Neural progenitor cell (in vitro differentiated cells): ENCODE results near the gene ALAS1. TPM values are rescaled to one million over a fixed set of nuclear protein-coding genes. Genes with fewer than 3 reads are reported as not detected.

Experiments
- DNase-seq: peaks from one replicate; pipeline ENCODE4 v3.0.0-alpha.2; 2016; ENCODE audit warnings: low spot score
- H2AFZ ChIP-seq: fragments of 200-600 bp; sonication (generic); replicated peaks from 2 replicates; pipeline ENCODE4 v1.6.1; 2016; ENCODE audit warnings: antibody characterized with exemption
- H3F3A ChIP-seq: fragments of 200-600 bp; sonication (generic); 2 replicates; pipeline ENCODE4 v1.6.1; 2016; ENCODE audit warnings: antibody characterized with exemption, low read depth
- H3K27ac ChIP-seq: fragments of 200-600 bp; sonication (generic); 2 replicates; pipeline ENCODE4 v1.5.1; 2016; ENCODE audit warnings: mild to moderate bottlenecking
- H3K27me3 ChIP-seq: fragments of 200-600 bp; sonication (generic); 2 replicates; pipeline ENCODE4 v1.6.1; 2016; ENCODE audit warnings: mild to moderate bottlenecking, moderate library complexity
- H3K36me3 ChIP-seq: fragments of 200-600 bp; sonication (generic); 2 replicates; pipeline ENCODE4 v1.5.1; 2016
- H3K4me1 ChIP-seq: fragments of 200-600 bp; sonication (generic); 2 replicates; pipeline ENCODE4 v1.6.1; 2016; ENCODE audit warnings: mixed run types
- H3K4me2 ChIP-seq: fragments of 200-600 bp; sonication (generic); 2 replicates; pipeline ENCODE4 v1.6.1; 2016
- H3K4me3 ChIP-seq: fragments of 200-600 bp; sonication (generic); 2 replicates; pipeline ENCODE4 v1.5.1; 2016
- H3K79me2 ChIP-seq: fragments of 200-600 bp; sonication (generic); 2 replicates; pipeline ENCODE4 v1.6.1; 2016; ENCODE audit warnings: low read depth
- H3K9ac ChIP-seq: fragments of 200-600 bp; sonication (generic); 2 replicates; pipeline ENCODE4 v1.6.1; 2016
- H3K9me3 ChIP-seq: fragments of 200-600 bp; sonication (generic); 2 replicates; pipeline ENCODE4 v1.5.1; 2016; ENCODE audit warnings: low read depth
- H4K20me1 ChIP-seq: fragments of 200-600 bp; sonication (generic); 2 replicates; pipeline ENCODE4 v1.6.1; 2016; ENCODE audit warnings: low read depth
- H3K27ac Mint-ChIP-seq: 3 replicates; pipeline ENCODE4 v1.8.0; 2021; ENCODE audit warnings: mixed read lengths
- H3K27me3 Mint-ChIP-seq: 2 replicates; pipeline ENCODE4 v1.8.0; 2022; ENCODE audit warnings: low read depth, mild to moderate bottlenecking, inconsistent platforms, moderate library complexity, mixed read lengths; ENCODE audit not compliant: insufficient read depth
- H3K36me3 Mint-ChIP-seq: 3 replicates; pipeline ENCODE4 v1.8.0; 2021; ENCODE audit warnings: mixed read lengths
- H3K4me1 Mint-ChIP-seq: 3 replicates; pipeline ENCODE4 v1.8.0; 2021; ENCODE audit warnings: mixed read lengths
- H3K4me3 Mint-ChIP-seq: 3 replicates; pipeline ENCODE4 v1.8.0; 2021; ENCODE audit warnings: mild to moderate bottlenecking, moderate library complexity, mixed read lengths
- H3K9me3 Mint-ChIP-seq: 3 replicates; pipeline ENCODE4 v1.8.0; 2020; ENCODE audit warnings: mixed read lengths
- CTCF ChIP-seq: fragments of 200-600 bp; sonication (generic); IDR thresholded peaks from 2 replicates; pipeline ENCODE4 v1.5.1; 2017; ENCODE audit warnings: antibody characterized with exemption, mild to moderate bottlenecking
- EZH2 ChIP-seq: fragments of 200-600 bp; sonication (generic); IDR thresholded peaks from 2 replicates; pipeline ENCODE4 v1.6.1; 2017; ENCODE audit warnings: antibody characterized with exemption, mild to moderate bottlenecking, moderate library complexity
- EZH2phosphoT487 ChIP-seq: fragments of 200-600 bp; sonication (generic); IDR thresholded peaks from 2 replicates; pipeline ENCODE4 v1.6.1; 2017; ENCODE audit warnings: antibody characterized with exemption
- total RNA-seq: library from RNA; depleted of rRNA; stranded (reverse); fragments of >200 nt; gene quantifications from 2 replicates; pipeline ENCODE4 v1.2.3, GENCODE V29; 2015; ENCODE audit warnings: low replicate concordance

The ALAS1 gene
- total RNA-seq, 1 donor from 2014 or later = 35.0 TPM

GRCh38 chr3:52217409-52217805 is 19.4 kb downstream of the ALAS1 start:
- Histone ChIP-seq H4K20me1 (no peaks in the 10 kb centered on the region), H3K9me3 (no peaks in the 10 kb centered on the region), H3K27ac (no peak overlapping the region), H3K4me1 (peaks cover 3% of the 10 kb centered on the region), H3K9ac (no peak overlapping the region), H3K27me3 (no peaks in the 10 kb centered on the region), H2AFZ (no peak overlapping the region), H3K4me2 (no peak overlapping the region), H3K4me3 (no peak overlapping the region), H3K79me2 (no peaks in the 10 kb centered on the region), H3K36me3 (no peaks in the 10 kb centered on the region), H3F3A (no peaks in the 10 kb centered on the region)
- Mint-ChIP-seq H3K9me3 (no peaks in the 10 kb centered on the region), H3K27ac (no peak overlapping the region), H3K4me3 (no peak overlapping the region), H3K27me3 (peaks cover 3% of the 10 kb centered on the region), H3K36me3 (peaks cover 22% of the 10 kb centered on the region), H3K4me1 (peaks cover 2% of the 10 kb centered on the region)
- DNase-seq = no peak
- TF ChIP-seq CTCF = no peak
- no peak for TF ChIP-seq EZH2phosphoT487
- TF ChIP-seq EZH2 = no peak

DNA sequence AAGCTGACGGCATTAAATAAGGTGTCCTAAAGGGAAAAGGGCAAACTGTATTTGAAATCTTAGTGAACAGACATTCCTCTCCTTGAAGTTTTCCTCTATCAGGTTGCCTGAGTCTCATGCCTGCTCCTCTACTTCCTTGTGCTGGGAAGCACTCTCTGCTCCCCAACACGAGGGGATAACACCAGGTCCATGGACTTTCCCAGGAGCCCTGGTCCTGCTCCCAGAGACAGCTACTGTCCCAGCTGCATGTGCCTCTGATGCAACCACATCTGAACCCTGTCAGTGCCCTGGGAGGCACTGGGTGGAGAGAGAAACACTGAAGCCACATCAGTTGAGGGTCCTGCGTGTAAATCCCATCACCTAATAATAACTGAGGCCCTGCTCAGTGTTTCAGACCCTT is 20.1 kb downstream of the ALAS1 start:
- Histone ChIP-seq H3K4me3 (no peak overlapping the region), H2AFZ (no peak overlapping the region), H3K9ac (no peak overlapping the region), H3K79me2 (no peaks in the 10 kb centered on the region), H3K4me1 (peaks cover 3% of the 10 kb centered on the region), H3K9me3 (no peaks in the 10 kb centered on the region), H3K36me3 (no peaks in the 10 kb centered on the region), H3F3A (no peaks in the 10 kb centered on the region), H3K27ac (no peak overlapping the region), H4K20me1 (no peaks in the 10 kb centered on the region), H3K27me3 (no peaks in the 10 kb centered on the region), H3K4me2 (no peak overlapping the region)
- Mint-ChIP-seq H3K27ac (no peak overlapping the region), H3K4me3 (no peak overlapping the region), H3K4me1 (peaks cover 2% of the 10 kb centered on the region), H3K36me3 (peaks cover 18% of the 10 kb centered on the region), H3K9me3 (no peaks in the 10 kb centered on the region), H3K27me3 (peaks cover 3% of the 10 kb centered on the region)
- TF ChIP-seq EZH2 (no peak), CTCF (no peak), EZH2phosphoT487 (no peak)
- no peak for DNase-seq

- Mint-ChIP-seq H3K4me1 (peaks cover 2% of the 10 kb centered on the region), H3K27ac (no peak overlapping the region), H3K27me3 (peaks cover 3% of the 10 kb centered on the region), H3K9me3 (no peaks in the 10 kb centered on the region), H3K4me3 (no peak overlapping the region), H3K36me3 (peaks cover 16% of the 10 kb centered on the region)
- DNase-seq = no peak
- Histone ChIP-seq H4K20me1 (no peaks in the 10 kb centered on the region), H2AFZ (no peak overlapping the region), H3K9ac (no peak overlapping the region), H3K4me3 (no peak overlapping the region), H3K9me3 (no peaks in the 10 kb centered on the region), H3K27ac (no peak overlapping the region), H3F3A (no peaks in the 10 kb centered on the region), H3K27me3 (no peaks in the 10 kb centered on the region), H3K36me3 (no peaks in the 10 kb centered on the region), H3K4me1 (peaks cover 3% of the 10 kb centered on the region), H3K79me2 (no peaks in the 10 kb centered on the region), H3K4me2 (no peak overlapping the region)
- TF ChIP-seq CTCF (no peak), EZH2 (no peak), EZH2phosphoT487 (no peak)
Measured at GRCh38 chr3:52218454-52218853, 20.5 kb downstream of the ALAS1 start.
